Left lung (tissue), 10 donors: ENCODE results near the gene MFRP. TPM values are rescaled to one million over a fixed set of nuclear protein-coding genes. Genes with fewer than 3 reads are reported as not detected.

ENCODE experiments used
- ATAC-seq: fragments of 200-7000 bp; cut with Tn5 transposase; one replicate; pipeline ENCODE4 v1.9.1; 2020; ENCODE audit warnings: moderate library complexity
- DNase-seq, 4 donors: peaks; one replicate each; pipeline ENCODE4 v3.0.0-alpha.2; 2013 to 2020
- H3K27ac ChIP-seq, 2 donors: fragments of 200-600 bp; sonication (generic) in 1 of 2; one replicate each; pipeline versions ENCODE4 v1.5.0 to v1.8.0; 2020 to 2021
- H3K27me3 ChIP-seq, 2 donors: fragments of 200-600 bp; sonication (generic) in 1 of 2; one replicate each; pipeline versions ENCODE4 v1.5.0 to v1.8.0; 2020 to 2021
- H3K36me3 ChIP-seq, 2 donors: fragments of 200-600 bp; sonication (generic) in 1 of 2; one replicate each; pipeline versions ENCODE4 v1.5.0 to v1.8.0; 2020 to 2021
- H3K4me1 ChIP-seq, 2 donors: fragments of 200-600 bp; one replicate each; pipeline ENCODE4 v1.8.0; 2021
- H3K4me3 ChIP-seq, 2 donors: fragments of 200-600 bp; sonication (generic) in 1 of 2; one replicate each; pipeline versions ENCODE4 v1.5.0 to v1.8.0; 2020 to 2021; ENCODE audit warnings: mild to moderate bottlenecking in 1 of 2
- H3K9me3 ChIP-seq, 2 donors: fragments of 200-600 bp; sonication (generic) in 1 of 2; one replicate each; pipeline versions ENCODE4 v1.5.0 to v1.8.0; 2020 to 2021
- intact Hi-C, 2 donors: fragments of 100-400 bp; cut with DNase I; formaldehyde crosslinking; loops; one replicate each; pipeline versions ENCODE4 v1.11.2 to v1.14.2; 2022
- polyA plus RNA-seq, 6 donors: library from polyadenylated mRNA; unstranded; fragments of 120-200 nt; gene quantifications; one replicate each; pipeline ENCODE4 v1.2.1, GENCODE V29; 2013; ENCODE audit not compliant: insufficient read length in 6 of 6
- total RNA-seq, 2 donors: library from RNA; stranded (reverse); fragmentation: NEBNext Ultra II Directional; extraction: Animal tissue kit (Norgen Biotek cat#: 25700); gene quantifications; one replicate each; pipeline ENCODE4 v1.2.1, GENCODE V29; 2021
- TF ChIP-seq, protein P1 (sequence below), 2 donors: fragments of 200-600 bp; sonication (generic) in 1 of 2; IDR thresholded peaks; one replicate each; pipeline versions ENCODE4 v1.5.0 to v1.8.0; 2021; ENCODE audit warnings: antibody characterized with exemption in 2 of 2
- donor health status: DM: no; HTN: yes; CAD: no.
- donor health status: DM: no; HTN: no; CAD: no.

MFRP gene
- total and polyA plus RNA-seq, 8 donors: 0.04 to 0.07 TPM; not detected in 6

DNA sequence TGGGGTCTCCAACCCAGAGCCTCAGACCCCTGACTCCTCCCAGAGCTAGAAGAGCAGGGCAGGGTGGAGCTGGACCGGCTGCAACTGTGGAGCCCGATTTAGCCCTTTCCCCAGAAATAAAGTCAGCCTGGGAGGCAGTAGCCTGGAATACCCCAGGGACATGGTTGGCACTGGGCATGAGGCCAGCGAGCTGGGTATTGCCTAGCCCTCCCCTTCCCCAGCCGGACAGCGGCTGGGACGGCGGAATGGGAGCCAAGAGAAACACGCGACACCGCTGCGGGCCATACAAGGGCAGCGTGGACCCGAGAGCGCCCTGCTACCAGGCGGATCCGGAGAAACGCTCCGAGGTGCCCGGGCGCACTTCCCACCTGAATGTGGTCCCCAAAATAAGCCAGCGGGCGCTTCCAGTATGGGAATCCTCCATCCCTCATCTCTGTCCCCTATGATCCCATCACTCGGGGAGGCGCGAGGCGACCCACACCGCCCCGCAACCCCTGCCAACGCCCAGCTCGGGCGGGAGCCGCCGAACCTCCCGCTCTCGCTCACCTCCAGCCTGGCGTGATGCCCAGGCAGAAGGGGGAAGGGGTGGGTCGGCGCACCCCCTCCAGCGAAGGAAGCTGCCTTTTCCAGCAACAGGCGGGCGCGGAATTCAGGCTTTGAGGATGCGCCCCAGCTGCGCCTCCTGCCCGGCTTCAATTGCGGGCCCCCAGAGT, 30.3 kb downstream of the MFRP start:
- intact Hi-C loops: no loop called here
- peak overlapping the region; percentile 36 to 45 for H3K4me3 ChIP-seq
- TF ChIP-seq, protein P1, sequence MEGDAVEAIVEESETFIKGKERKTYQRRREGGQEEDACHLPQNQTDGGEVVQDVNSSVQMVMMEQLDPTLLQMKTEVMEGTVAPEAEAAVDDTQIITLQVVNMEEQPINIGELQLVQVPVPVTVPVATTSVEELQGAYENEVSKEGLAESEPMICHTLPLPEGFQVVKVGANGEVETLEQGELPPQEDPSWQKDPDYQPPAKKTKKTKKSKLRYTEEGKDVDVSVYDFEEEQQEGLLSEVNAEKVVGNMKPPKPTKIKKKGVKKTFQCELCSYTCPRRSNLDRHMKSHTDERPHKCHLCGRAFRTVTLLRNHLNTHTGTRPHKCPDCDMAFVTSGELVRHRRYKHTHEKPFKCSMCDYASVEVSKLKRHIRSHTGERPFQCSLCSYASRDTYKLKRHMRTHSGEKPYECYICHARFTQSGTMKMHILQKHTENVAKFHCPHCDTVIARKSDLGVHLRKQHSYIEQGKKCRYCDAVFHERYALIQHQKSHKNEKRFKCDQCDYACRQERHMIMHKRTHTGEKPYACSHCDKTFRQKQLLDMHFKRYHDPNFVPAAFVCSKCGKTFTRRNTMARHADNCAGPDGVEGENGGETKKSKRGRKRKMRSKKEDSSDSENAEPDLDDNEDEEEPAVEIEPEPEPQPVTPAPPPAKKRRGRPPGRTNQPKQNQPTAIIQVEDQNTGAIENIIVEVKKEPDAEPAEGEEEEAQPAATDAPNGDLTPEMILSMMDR (IDR thresholded peaks at IDR 0.05): no peak
- DNase-seq (peak in 2 of 4 donors; percentile 66 to 76), ATAC-seq (peak; percentile 2)
- H3K4me1 ChIP-seq: peaks cover 20 to 63% of the 10 kb centered on the region in 2 donors
- peak overlapping the region; percentile 69 to 73 for H3K27ac ChIP-seq
- peaks cover 0 to 8% of the 10 kb centered on the region in 2 donors for H3K36me3 ChIP-seq
- no peaks in the 10 kb centered on the region for H3K9me3 ChIP-seq
- peaks cover 26 to 74% of the 10 kb centered on the region in 2 donors for H3K27me3 ChIP-seq

DNA sequence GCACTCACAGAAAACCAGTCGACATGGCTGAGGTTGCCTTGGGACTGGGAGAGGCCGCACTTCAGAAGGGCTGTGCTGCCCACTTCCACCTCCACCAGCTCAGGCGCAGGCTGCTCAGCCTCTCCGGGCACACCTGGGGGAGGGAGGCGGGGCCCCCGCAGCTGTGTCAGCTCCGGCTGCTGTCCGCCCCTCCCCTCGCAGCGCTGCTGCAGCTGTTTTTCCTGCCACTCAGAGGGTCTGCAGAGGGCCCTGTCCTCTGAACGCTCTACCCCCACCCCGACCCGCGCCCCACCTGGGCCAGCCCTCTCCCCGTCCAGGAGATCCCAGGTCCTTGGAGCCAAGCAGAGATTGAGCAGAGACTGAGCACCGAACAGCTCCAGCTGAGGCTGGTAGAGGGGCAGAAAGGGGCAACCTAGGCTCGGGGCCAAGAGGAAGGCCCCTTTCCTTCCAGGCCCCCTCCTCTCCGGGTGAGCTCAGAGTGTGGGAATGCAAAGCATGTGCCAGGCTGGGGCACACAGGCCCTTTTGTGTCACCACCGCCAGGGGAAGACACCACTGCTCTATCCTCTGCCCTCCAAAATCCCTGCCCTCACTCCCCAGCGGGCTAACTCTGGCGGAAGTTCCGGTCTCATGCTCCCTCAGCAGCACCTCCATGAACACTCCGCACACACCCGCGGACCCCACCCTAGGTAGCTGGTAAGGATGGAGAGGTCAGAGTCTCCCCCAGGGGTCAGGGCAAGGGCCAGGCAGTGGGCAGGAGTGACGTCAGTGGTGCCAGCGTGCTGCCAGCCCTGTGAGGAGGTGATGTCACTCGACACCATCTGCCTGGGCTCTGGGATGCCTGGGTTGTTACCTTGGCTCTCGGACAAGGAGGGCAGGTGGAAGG, 31.1 kb downstream of the MFRP start:
- peak overlapping the region; percentile 69 to 73 for H3K27ac ChIP-seq
- TF ChIP-seq, protein P1 (IDR thresholded peaks at IDR 0.05): peak in 1 of 2 donors; percentile 10
- intact Hi-C loops: no loop called here
- H3K27me3 ChIP-seq: peaks cover 26 to 66% of the 10 kb centered on the region in 2 donors
- no peaks in the 10 kb centered on the region for H3K9me3 ChIP-seq
- peaks cover 15 to 56% of the 10 kb centered on the region in 2 donors for H3K4me1 ChIP-seq
- H3K4me3 ChIP-seq: peak overlapping the region; percentile 36 to 45
- ATAC-seq (peak; percentile 58), DNase-seq (peak in 2 of 4 donors; percentile 48 to 83)
- peaks cover 0 to 16% of the 10 kb centered on the region in 2 donors for H3K36me3 ChIP-seq

DNA sequence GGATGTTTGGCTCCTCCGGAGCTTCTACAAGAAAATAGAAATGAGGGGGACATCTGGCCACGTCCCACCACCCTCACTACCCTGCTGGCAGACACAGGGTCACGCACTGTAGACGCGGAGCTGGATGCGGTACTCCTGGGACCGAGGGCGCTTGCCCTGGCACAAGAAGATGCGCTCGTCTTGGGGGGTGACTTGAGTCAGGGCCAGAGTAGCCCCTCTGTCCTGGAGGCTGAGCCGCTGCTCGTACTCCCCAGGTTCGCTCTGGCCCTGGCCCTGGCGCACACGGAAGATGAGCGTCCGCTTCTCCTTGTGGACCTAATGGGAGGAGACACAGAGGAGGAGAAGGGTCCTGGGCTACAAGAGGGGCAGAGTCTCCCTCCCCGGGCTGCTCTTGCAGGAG, 31.8 kb downstream of the MFRP start:
- Histone ChIP-seq H3K27ac (no peak overlapping the region), H3K27me3 (peaks cover 26 to 60% of the 10 kb centered on the region in 2 donors)

DNA sequence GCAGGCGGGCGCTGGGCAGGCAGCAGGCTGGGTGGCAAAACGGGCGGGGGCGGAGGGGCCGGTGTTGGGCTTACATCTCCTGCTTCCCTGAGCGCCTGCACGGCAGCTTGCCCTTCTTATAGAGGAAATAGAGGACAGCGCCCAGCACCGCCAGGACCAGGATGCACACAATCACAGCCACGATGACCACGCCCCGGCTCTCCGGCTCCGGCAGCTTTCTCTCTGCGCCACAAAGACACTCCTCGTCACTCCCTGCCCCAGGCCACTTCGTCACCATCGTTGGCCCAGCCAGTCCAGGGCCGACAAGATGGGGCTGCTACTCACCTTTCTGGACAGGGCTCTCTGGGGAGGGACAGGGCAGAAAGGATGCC, 35.8 kb downstream of the MFRP start:
- peaks cover 0 to 57% of the 10 kb centered on the region in 2 donors for H3K36me3 ChIP-seq
- DNase-seq: no peak
- peaks cover 8 to 19% of the 10 kb centered on the region in 2 donors for H3K27me3 ChIP-seq
- intact Hi-C loops: no loop called here
- no peaks in the 10 kb centered on the region for H3K9me3 ChIP-seq
- ATAC-seq: no peak
- peaks cover 0 to 16% of the 10 kb centered on the region in 2 donors for H3K4me1 ChIP-seq
- H3K4me3 ChIP-seq: no peak overlapping the region
- TF ChIP-seq, protein P1 (IDR thresholded peaks at IDR 0.05): no peak
- H3K27ac ChIP-seq: no peak overlapping the region

More for the DNA sequence above, 31.8 kb downstream of the MFRP start:
- DNase-seq: no peak
- H3K9me3 ChIP-seq: no peaks in the 10 kb centered on the region
- ATAC-seq: no peak
- H3K4me3 ChIP-seq: peak overlapping the region; percentile 36 to 45
- intact Hi-C loops: no loop called here
- TF ChIP-seq, protein P1 (IDR thresholded peaks at IDR 0.05): no peak
- H3K4me1 ChIP-seq: peaks cover 15 to 54% of the 10 kb centered on the region in 2 donors
- H3K36me3 ChIP-seq: peaks cover 0 to 20% of the 10 kb centered on the region in 2 donors
